ENCODE data around the gene SERPINF2.
"Not testable (repeated sequence)": the region's sequence is repeated elsewhere in the genome, so short reads cannot be mapped to it uniquely, and the experiment has no call there.

SERPINF2 gene

GRCh38 chr17:1742371-1743087, at the start of gene SERPINF2:
SERPINF2 (plus strand) TSS chr17:1742871; CDS start chr17:1744996, 2,125 bp downstream.
- DNase-seq, result no peak

DNA sequence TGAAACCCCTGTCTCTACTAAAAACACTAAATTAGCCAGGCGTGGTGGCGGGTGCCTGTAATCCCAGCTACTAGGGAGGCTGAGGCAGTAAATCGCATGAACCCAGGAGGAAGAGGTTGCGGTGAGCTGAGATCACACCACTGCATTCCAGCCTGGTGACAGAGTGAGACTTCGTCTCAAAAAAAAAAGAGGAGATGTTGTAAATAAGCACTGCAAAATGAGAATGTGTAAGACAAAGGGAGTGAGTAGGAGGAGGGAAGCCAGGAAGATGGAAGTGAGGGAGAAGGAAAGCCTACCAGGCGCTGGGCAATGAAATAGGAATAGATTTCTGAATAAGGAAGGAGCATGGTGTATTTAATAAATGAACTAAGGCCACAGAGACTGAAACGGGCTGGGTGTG, 49.3 kb upstream of the SERPINF2 start:
- DNase-seq, result no peak

- DNase-seq, result no peak
These were observed 47.3 kb upstream of the SERPINF2 start for GRCh38 chr17:1695365-1695764.

GRCh38 chr17:1697681-1698080, 45.0 kb upstream of the SERPINF2 start:
- DNase-seq, result no peak

GRCh38 chr17:1699891-1700290, 42.8 kb upstream of the SERPINF2 start:
- DNase-seq, result not testable (repeated sequence)

DNA sequence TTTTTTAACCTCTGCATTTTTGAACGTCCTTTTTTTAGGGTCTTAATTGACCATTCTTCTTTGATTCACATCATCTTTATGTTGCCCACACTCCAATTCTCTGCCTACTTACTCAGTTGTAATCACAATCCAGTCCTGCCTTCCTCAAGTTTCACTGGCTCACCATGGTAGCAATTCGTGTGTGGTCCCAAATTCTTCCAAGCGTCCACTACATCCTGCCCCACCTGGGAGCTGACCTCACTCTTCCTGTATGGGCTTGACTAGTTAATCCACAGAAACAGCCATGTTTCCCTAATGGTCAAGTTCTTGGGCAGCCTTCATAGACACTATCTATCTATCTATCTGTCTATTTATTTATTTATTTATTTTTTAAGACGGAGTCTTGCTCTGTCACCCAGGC, 39.6 kb upstream of the SERPINF2 start:
- no peak for DNase-seq

- no peak for DNase-seq
These were observed 37.7 kb upstream of the SERPINF2 start for GRCh38 chr17:1705004-1705403.

DNA sequence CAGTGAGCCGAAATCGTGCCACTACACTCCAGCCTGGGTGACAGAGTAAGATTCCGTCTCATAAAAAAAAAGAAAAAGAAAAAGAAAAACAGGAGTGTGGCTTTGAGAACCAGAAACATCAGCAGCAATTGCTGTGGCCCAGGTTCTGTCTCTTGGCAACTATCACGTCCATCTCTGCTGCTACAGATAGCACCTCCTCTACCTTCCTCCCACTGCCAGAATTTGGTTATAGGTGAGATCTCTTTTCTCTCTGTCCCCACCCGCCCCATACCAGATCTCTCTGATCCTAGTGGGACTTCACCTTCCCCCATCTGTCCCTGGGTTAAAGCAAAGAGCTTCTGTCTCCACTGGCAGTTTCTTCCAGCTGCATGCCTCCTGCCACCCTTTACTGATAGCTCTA, 35.6 kb upstream of the SERPINF2 start:
- DNase-seq, result no peak

DNA sequence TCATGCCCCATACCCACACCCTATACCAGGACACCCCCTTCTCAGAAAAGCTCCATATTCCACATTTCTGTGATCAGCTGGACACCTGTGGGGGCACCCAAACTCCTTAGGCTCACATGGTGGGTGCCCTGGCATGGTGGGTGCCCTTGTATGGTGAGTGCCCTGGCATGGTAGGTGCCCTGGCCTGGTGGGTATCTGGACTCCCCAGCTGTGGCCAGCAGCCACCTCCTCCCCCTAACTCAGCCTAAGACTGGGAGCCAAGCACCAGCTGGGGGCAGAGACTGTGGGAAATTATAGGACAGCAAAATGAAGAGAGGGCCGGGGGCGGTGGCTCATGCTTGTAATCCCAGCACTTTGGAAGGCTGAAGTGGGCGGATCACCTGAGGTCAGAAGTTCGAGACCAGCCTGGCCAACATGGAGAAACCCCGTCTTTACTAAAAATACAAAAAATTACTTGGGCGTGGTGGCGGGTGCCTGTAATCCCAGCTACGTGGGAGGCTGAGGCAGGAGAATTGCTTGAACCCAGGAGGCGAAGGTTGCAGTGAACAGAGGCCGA, 33.8 kb upstream of the SERPINF2 start:
- not testable (repeated sequence) for DNase-seq

DNA sequence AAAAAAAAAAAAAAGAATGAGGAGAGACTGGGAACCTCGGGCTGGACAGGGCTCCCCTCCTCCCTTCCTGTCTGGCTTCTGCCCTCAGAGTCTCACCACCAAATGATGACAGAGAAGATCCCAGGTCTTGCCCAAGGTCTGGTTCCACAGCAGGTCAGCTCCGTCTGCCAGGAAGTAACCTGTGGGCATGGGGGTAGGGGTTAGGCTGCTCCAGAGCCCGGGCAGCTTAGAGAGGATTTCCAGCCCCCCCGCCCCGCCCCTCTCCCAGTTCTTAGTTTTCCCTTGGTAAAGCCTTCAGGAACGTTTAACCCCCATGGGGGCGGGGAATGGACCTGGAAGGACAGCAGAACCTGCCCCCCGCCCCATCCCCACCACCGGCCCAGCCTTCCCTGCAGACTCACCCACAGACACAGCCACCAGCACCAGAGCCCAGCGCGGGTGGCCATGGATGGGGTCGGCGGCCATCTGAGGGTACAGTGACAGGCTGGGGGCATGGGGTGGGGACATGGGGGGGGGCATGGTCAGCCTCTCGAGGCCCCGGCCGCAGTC, 33.2 kb upstream of the SERPINF2 start:
- no peak for DNase-seq

DNA sequence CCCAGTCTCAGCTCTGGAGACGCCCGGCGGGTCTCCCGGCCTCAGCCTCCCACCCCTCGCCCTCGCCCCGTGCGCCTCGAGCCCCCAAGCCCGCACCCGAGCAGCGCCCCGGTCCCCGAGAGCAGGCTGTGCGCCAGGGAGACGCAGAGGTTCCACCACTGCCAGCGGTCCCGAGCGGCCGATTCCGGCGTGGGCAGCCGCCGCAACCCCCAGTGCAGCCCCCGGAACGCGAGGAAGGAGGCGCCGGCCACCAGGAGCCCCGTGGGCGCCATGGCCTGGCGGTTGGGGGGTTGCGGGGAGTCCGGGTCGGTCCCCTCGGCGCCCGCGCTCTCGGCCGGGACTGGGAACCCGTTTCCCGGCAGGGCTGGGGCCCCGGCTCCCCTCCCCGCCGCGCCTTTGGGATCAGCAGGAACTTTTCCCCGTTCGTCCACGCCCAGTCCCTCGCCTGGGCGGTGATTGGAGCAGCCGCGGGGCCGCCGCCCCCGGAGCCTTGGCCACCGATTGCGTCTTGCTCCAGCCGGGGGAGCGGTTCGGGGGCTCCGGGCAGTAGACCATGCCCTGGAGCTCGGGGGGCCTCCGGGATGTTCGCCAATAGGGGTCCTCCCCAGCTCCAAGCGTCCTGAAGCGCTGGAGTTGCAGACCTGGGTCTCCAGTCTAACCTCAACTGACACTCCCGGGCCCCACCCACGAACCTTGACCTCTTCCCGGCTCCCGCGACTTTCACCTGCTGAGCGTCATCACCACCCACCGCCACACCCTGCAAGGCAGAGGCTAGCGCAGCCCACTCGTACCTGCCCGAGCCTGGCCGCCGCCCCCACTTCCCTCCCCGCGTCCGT, 32.5 kb upstream of the SERPINF2 start, which contains the start of gene TLCD2:
Gene TLCD2 (minus strand): TSS at position 407 of the 836 bp plus-strand sequence. CDS start 135 bp downstream, at position 272.
- peak; percentile 71 for DNase-seq

DNA sequence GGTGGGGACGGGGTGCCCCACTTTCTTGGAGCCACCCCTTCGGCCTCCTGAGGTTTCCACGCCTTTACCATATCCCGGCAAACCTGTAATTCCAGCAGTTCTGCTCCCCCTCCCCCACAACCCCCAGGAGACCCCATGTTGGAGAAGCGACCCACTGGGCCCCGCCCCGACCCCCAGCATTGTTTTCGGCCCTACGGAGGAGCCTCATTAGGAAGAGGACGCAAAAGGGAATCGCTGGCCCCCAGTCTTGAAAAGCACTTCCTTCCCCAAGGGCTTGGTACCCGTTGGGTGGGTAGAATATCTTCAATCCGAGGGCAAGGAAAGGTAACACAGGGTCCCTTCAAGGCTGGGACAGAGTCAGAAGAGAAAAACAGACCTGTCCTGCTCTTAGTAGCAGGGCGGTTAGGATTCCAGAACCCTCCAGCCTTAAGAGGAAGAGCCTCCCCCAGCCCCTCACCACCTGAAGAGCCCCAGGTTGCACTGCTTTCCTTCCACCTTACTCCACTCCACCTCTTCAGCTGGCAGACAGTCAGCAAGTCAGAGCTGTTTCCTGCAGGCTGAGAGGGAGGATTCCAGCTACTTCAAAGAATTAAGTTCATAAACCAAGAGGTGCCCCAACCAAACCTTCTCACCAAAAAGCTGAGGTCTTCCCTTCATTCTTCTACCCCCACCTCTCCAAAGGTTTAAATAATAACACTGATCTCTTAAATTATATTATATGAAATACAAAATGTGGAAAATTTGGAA, 31.7 kb upstream of the SERPINF2 start:
- no peak for DNase-seq

DNA sequence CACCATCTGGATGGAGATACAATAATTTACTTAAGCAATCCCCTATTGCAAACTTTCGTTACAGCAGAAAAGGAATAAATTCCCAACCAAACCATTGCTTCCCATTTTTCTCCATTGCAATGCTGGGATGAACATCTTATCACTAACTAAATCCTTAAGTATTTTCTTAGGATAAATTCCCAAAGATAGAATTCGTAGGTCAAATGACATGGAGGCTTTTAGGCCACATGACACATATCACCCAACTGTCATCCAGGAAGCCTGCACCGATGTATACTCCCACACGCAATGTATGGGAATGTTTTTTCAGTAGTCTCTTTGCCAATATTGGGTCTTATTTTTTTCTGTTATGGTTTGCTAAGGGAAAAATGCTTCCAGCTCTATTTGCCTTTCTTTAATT, 30.9 kb upstream of the SERPINF2 start:
- no peak for DNase-seq

DNA sequence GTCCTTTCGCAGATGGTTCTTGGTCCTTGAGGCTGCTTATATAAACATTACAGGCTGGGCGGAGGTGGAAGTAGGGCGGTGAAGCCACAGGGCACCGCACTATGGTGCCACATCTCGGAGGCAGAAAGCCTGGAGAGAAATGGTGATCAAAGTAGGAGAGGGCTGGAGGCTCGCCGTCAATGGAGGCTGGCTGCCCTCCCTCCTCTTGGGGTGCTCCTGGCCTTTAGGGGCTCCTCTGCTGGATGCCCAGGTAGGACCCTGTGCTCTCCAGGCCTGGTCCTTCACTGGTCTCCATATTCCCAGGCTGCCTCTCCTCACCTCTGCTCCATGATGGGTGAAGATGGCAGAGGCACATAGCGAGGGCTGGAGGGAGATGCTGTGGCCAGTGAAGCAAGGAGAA, 30.4 kb upstream of the SERPINF2 start:
- DNase-seq, result no peak

DNA sequence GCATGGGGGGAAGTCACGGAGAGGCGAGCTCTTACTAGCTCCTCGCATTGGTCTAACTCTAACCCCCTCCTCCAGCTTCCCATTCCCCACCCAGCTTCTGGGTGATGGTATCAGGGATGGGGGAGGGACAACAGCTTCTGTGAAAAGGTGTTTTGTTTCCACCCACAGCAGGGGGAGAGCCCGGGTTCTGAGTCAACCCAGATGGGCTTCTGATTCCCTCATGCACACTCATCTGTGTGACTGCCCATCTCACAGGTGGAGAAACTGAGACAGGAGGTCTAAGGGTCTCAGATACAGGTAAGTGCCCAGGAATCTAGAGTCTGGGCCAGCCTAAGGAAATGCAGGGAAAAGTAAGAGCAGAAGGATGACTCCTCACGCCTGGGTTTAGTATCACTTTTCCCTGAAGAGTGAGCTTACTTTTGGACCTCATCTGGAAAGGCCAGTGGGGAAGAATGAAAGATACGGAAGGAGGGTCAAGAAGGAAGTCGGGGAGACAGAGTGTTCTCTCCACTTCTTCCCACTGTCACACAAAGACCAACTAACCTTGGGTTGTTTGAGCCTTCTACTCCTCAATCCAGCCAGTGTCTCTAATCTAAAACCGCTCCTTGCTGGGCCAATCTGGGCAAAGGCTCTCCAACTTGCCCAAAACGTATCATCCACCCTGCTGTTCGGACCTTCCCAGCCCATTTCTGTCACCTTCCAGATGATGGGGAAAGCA, 29.4 kb upstream of the SERPINF2 start:
- DNase-seq, result no peak

- no peak for DNase-seq
These were observed 28.7 kb upstream of the SERPINF2 start for GRCh38 chr17:1713878-1714426.

DNA sequence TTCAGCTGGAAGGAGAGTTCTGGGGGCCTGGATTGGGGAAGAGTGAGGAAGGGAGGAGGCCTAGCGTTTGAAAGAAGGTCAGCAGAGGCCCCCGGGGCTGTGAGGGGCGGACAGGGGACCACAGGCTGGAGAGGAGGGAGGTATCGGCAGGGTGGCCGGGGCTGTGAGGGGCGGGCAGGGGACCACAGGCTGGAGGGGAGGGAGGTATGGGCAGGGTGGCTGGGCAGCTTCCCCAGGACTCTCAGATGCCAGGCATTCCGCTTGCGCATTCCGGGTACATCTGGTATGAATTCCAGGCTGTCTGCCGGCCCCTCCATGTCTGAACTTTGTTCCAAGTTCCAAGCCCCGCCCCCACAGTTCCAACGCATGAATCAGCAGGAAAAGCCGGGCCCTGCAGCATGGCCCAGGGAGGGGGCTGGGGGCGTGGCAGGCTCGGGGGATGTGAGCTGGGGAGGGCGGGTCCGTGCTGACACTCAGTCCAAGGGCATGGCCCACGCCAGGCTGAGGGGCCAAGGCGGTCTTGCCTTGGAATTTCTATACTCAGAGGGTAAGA, 28.2 kb upstream of the SERPINF2 start:
- peak; percentile 76 for DNase-seq

DNA sequence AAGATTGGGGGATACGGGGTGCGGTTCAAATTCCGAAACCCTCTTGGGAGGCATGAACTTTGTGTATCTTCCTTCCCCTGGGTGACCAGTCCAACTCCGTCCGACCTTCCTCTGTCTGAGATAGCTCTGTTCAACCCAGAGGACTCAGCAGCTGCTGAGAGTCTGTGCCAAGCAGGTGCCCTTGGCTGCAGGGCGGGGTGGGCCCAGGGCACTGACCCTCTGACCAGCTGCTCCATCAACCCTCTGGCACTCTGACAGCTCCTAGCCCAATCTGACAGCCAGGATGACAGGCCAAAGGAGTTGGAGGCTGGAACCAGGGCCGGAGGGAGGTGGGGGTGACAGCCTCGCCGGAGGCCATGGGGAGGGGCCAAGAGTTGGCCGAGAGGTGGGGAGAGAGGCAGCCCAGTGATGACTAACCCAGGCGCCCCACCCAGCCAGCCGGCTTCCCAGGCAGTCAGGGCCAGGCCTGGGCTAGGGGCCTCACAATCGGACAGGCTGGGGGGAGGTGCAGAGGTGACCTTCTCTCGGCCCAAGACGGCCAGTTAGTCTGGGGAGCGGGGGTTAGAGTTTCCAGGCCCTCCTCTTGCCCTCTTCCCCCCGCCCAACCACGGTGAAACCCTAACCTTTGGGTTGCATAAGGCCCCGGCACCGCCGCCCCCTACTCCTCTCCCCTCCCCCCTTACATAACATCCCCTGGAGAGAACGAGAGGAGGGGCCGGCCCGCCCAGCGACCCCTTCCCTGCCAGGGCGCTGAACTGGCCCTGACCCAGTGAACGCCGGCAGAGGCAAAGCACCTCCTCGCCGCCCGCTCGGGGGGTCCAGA, 27.5 kb upstream of the SERPINF2 start:
- DNase-seq, result peak; percentile 84

DNA sequence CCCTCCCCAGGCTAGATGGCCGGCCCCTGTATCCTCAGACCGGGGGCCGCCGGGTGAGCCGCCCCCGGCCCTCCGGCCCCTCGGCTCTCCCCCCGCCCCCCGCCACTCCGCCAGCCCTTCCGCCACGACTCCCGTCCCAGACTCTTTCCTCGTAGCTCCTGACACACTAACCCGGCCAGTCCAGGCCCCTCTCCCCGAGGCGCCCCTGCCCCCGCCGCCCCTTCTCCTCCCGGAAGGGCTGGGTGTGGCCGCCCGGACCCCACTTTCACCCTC, 26.9 kb upstream of the SERPINF2 start:
- DNase-seq, result no peak

DNA sequence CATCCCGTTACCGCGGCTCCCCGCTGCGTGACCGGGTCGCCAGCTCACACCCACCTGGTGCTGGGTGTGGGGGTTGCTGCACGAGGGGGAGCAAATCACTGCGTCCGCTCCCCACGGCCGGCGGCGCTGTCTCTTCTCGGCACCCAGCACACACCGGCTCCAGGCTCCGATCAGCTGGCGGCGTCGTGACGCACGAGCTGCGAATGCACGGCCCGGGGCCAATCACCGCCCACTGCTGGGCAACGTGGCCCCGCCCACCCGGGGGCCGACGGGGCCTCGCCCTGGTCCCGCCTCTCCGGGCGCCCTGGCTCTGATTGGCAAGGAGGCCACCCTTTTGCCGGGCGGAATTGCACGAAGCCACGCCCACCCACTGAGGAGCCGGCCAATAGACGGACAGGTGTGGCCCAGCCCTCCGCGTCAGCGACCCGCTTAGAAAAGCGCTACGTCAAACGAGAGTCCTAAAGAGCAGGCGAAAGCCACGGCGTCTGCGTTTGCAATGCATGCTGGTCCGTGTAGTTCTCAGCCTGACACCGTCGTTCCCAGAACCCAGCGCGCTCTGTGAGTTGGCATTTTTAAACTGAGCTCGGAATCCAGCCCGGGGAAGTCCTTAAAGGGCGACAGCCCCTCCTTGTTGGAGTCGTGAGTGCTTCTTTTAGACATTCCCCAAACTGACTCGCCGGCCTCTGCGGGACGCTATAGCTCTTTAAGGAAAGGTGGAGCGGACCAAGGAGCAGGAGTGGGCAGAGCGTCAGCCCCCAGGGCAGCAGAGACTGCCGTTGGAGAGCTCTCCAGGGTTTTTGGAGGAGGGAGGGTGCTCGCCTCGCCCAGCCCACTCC, 26.4 kb upstream of the SERPINF2 start:
- DNase-seq, result peak; percentile 100

All from activated effector memory CD4-positive, alpha-beta T cell treated with anti-CD3 and anti-CD28 coated beads, Interleukin-2, amount 50 U/mL, for 16 hours (primary cell).